ENCODE results near the gene BDKRB2.

The BDKRB2 gene

DNA sequence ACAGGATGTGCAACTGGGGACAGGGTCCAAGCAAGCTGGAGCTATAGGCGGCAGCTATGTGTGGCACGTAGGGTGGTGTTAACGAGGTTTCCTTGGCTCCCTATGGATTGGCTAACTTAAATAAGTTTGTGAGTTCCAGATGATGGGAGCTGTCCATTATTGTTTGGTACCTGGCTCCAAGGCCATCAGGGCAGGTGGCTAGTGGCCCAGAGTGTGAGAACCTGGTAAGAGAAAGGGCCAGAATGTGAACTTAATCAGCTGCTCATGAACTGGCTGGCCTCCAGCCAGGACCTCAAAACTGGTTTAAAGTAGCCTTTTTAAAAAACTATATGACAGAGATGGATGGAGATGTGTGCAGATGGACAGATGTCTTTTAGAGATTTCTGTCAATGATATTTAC is 1.5 kb upstream of the BDKRB2 start:
- Histone ChIP-seq H3K36me3 (replicated peaks; ENCODE audit: low read depth, low read length) (no peaks in the 10 kb centered on the region), H3K79me2 (ENCODE audit: low read length) (no peaks in the 10 kb centered on the region), H3K4me2 (ENCODE audit: low read length) (no peak overlapping the region), H2AFZ (ENCODE audit: low read depth, low read length) (no peak overlapping the region), H3K27ac (ENCODE audit: low read length) (no peak overlapping the region), H3K9ac (ENCODE audit: low read length) (no peak overlapping the region), H3K4me3 (ENCODE audit: low read length) (no peak overlapping the region), H3K4me1 (ENCODE audit: low read length) (peaks cover 9% of the 10 kb centered on the region; the same call in 1 of the 2 replicates), H3K9me3 (ENCODE audit: insufficient read depth, low read length) (no peaks in the 10 kb centered on the region), H3K27me3 (ENCODE audit: low read depth, low read length) (0 out of 2 replicates have a peak, but pooled peaks cover 3% of the 10 kb centered on the region), H4K20me1 (ENCODE audit: insufficient read depth, low read length) (no peaks in the 10 kb centered on the region)
- TF ChIP-seq, protein P1, sequence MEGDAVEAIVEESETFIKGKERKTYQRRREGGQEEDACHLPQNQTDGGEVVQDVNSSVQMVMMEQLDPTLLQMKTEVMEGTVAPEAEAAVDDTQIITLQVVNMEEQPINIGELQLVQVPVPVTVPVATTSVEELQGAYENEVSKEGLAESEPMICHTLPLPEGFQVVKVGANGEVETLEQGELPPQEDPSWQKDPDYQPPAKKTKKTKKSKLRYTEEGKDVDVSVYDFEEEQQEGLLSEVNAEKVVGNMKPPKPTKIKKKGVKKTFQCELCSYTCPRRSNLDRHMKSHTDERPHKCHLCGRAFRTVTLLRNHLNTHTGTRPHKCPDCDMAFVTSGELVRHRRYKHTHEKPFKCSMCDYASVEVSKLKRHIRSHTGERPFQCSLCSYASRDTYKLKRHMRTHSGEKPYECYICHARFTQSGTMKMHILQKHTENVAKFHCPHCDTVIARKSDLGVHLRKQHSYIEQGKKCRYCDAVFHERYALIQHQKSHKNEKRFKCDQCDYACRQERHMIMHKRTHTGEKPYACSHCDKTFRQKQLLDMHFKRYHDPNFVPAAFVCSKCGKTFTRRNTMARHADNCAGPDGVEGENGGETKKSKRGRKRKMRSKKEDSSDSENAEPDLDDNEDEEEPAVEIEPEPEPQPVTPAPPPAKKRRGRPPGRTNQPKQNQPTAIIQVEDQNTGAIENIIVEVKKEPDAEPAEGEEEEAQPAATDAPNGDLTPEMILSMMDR (IDR thresholded peaks at IDR 0.05; ENCODE audit: low read depth, low read length): no peak

DNA sequence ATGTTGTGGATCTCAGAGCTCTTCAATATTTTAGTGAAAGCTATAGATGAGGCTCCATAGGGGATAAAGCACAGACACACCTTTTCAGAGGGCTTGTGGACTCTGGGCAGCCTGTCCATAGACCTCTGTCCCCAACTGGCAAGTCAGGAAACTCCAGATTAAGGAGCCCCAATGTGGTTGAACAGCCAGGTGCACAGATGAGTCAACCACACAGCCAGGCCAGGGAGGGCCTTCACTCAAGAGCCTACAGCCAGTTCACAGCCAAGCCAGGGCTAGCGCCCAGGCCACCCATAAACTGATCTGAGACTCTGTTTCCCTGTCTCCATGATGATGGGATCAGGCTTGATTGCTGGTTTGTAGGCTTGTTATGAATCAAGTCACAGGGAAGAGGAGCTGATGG is 1.0 kb upstream of the BDKRB2 start:
- Histone ChIP-seq H3K4me3 (ENCODE audit: low read length) (no peak overlapping the region), H3K79me2 (ENCODE audit: low read length) (no peaks in the 10 kb centered on the region), H3K27ac (ENCODE audit: low read length) (no peak overlapping the region), H3K36me3 (replicated peaks; ENCODE audit: low read depth, low read length) (no peaks in the 10 kb centered on the region), H3K4me1 (ENCODE audit: low read length) (peaks cover 4% of the 10 kb centered on the region; the same call in 1 of the 2 replicates), H4K20me1 (ENCODE audit: insufficient read depth, low read length) (no peaks in the 10 kb centered on the region), H3K9ac (ENCODE audit: low read length) (no peak overlapping the region), H3K27me3 (ENCODE audit: low read depth, low read length) (0 out of 2 replicates have a peak, but pooled peaks cover 3% of the 10 kb centered on the region), H2AFZ (ENCODE audit: low read depth, low read length) (no peak overlapping the region), H3K4me2 (ENCODE audit: low read length) (no peak overlapping the region), H3K9me3 (ENCODE audit: insufficient read depth, low read length) (no peaks in the 10 kb centered on the region)
- no peak for TF ChIP-seq EZH2phosphoT487 (IDR thresholded peaks at IDR 0.05; ENCODE audit: low read depth)
- TF ChIP-seq, protein P1 (IDR thresholded peaks at IDR 0.05; ENCODE audit: low read depth, low read length): no peak

- Histone ChIP-seq H3K27ac (ENCODE audit: low read length) (no peak overlapping the region), H2AFZ (ENCODE audit: low read depth, low read length) (no peak overlapping the region)
- TF ChIP-seq, protein P1 (IDR thresholded peaks at IDR 0.05; ENCODE audit: low read depth, low read length): no peak
- no peak for TF ChIP-seq EZH2phosphoT487 (IDR thresholded peaks at IDR 0.05; ENCODE audit: low read depth)
These were observed 679 bp downstream of the BDKRB2 start for GRCh38 chr14:96205059-96205977.

DNA sequence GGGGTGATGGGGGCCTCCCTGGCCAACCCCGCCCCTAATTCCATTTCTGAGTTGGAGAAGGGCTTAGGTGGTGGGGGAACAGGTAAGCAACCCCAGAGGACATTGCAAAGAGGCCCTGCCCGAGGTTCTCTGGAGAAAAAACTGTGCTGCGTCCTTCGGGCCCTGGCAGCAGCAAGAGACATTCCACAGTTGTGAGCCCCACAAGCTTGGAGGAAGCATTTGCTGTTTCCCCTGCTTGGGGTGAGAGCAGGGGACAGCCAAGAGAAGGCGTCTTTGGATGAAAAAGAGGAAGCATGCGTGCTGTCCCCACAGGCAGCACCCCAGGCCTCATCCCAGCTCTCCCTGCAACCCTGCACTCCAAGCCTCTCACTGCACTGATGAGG is 1.3 kb downstream of the BDKRB2 start:
- TF ChIP-seq EZH2phosphoT487 (IDR thresholded peaks at IDR 0.05; ENCODE audit: low read depth): no peak
- TF ChIP-seq, protein P1 (IDR thresholded peaks at IDR 0.05; ENCODE audit: low read depth, low read length): no peak
- no peaks in the 10 kb centered on the region for H3K79me2 ChIP-seq (ENCODE audit: low read length)
- no peak overlapping the region for H3K9ac ChIP-seq (ENCODE audit: low read length)
- H4K20me1 ChIP-seq (ENCODE audit: insufficient read depth, low read length): no peaks in the 10 kb centered on the region
- no peak overlapping the region for H3K4me2 ChIP-seq (ENCODE audit: low read length)
- 0 out of 2 replicates have a peak, but pooled peaks cover 8% of the 10 kb centered on the region for H3K27me3 ChIP-seq (ENCODE audit: low read depth, low read length)
- H3K4me3 ChIP-seq (ENCODE audit: low read length): no peak overlapping the region
- no peaks in the 10 kb centered on the region for H3K9me3 ChIP-seq (ENCODE audit: insufficient read depth, low read length)
- H3K36me3 ChIP-seq (replicated peaks; ENCODE audit: low read depth, low read length): no peaks in the 10 kb centered on the region
- H3K4me1 ChIP-seq (ENCODE audit: low read length): no peaks in the 10 kb centered on the region
- H3K27ac ChIP-seq (ENCODE audit: low read length): no peak overlapping the region
- H2AFZ ChIP-seq (ENCODE audit: low read depth, low read length): no peak overlapping the region

More at GRCh38 chr14:96205059-96205977, 679 bp downstream of the BDKRB2 start:
- Histone ChIP-seq H3K9me3 (ENCODE audit: insufficient read depth, low read length) (no peaks in the 10 kb centered on the region), H3K4me3 (ENCODE audit: low read length) (no peak overlapping the region), H3K9ac (ENCODE audit: low read length) (no peak overlapping the region), H4K20me1 (ENCODE audit: insufficient read depth, low read length) (no peaks in the 10 kb centered on the region), H3K79me2 (ENCODE audit: low read length) (no peaks in the 10 kb centered on the region), H3K36me3 (replicated peaks; ENCODE audit: low read depth, low read length) (no peaks in the 10 kb centered on the region), H3K4me2 (ENCODE audit: low read length) (no peak overlapping the region), H3K27me3 (ENCODE audit: low read depth, low read length) (0 out of 2 replicates have a peak, but pooled peaks cover 3% of the 10 kb centered on the region), H3K4me1 (ENCODE audit: low read length) (no peaks in the 10 kb centered on the region)

Data from OCI-LY3 (cell line).